ENCODE data around the gene FGR.

FGR gene

DNA sequence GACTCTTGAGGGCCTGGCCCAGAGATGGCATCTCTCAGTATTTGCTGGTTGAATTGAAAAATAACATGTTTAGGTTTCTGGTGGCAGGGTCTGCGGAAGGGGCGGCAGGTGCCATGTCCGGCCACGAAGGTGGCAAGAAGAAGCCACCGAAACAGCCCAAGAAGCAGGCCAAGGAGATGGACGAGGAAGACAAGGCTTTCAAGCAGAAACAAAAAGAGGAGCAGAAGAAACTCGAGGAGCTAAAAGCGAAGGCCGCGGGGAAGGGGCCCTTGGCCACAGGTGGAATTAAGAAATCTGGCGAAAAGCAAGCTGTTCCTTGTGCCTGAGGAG is 14.3 kb upstream of the FGR start:
- H3K4me3 ChIP-seq (ENCODE audit: low read depth, low read length), result no peak overlapping the region
- DNase-seq, result no peak
- H3K27ac ChIP-seq, result no peak overlapping the region
- TF ChIP-seq, protein P1, sequence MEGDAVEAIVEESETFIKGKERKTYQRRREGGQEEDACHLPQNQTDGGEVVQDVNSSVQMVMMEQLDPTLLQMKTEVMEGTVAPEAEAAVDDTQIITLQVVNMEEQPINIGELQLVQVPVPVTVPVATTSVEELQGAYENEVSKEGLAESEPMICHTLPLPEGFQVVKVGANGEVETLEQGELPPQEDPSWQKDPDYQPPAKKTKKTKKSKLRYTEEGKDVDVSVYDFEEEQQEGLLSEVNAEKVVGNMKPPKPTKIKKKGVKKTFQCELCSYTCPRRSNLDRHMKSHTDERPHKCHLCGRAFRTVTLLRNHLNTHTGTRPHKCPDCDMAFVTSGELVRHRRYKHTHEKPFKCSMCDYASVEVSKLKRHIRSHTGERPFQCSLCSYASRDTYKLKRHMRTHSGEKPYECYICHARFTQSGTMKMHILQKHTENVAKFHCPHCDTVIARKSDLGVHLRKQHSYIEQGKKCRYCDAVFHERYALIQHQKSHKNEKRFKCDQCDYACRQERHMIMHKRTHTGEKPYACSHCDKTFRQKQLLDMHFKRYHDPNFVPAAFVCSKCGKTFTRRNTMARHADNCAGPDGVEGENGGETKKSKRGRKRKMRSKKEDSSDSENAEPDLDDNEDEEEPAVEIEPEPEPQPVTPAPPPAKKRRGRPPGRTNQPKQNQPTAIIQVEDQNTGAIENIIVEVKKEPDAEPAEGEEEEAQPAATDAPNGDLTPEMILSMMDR (IDR thresholded peaks at IDR 0.05; ENCODE audit: low read depth, low read length), result no peak
- no peaks in the 10 kb centered on the region for H3K27me3 ChIP-seq (ENCODE audit: insufficient read depth, low read depth, severe bottlenecking)
- no peaks in the 10 kb centered on the region for H3K9me3 ChIP-seq (ENCODE audit: severe bottlenecking)
- no peaks in the 10 kb centered on the region for H3K36me3 ChIP-seq

DNA sequence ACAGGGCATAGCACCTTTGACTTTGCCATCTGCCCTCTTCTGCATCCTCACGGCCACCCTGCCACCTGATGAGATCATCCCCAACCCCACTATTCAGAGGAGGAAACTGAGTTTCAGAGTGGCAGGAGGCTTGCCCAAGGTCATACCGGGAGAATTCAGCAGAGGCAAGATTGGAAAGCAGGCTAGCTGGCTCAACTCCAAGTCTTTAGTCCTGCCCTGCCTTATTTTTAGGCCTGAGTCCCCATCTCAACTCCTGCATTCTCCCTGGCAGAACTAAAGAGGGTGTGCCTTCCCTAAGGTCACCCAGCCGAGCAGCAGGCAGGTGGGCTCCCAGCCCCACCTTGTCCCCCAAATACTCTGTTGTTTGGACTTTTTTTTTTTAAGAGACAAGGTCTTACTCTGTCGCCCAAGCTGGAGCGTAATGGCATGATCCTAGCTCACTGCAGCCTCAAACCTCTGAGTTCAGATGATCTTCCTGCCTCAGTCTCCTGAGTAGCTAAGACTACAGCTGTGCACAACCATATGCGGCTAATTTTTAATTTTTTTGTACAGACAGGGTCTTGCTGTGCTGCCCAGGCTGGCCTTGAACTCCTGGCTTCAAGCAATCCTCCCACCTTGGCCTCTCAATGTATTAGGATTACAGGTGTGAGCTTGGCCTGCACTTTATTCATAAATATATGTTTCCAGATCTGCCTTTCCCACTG is 13.8 kb upstream of the FGR start:
- Histone ChIP-seq H3K4me3 (ENCODE audit: low read depth, low read length) (no peak overlapping the region), H3K9me3 (ENCODE audit: severe bottlenecking) (no peaks in the 10 kb centered on the region), H3K27me3 (ENCODE audit: insufficient read depth, low read depth, severe bottlenecking) (no peaks in the 10 kb centered on the region), H3K36me3 (no peaks in the 10 kb centered on the region), H3K27ac (no peak overlapping the region)
- TF ChIP-seq, protein P1 (IDR thresholded peaks at IDR 0.05; ENCODE audit: low read depth, low read length), result no peak
- DNase-seq, result no peak

DNA sequence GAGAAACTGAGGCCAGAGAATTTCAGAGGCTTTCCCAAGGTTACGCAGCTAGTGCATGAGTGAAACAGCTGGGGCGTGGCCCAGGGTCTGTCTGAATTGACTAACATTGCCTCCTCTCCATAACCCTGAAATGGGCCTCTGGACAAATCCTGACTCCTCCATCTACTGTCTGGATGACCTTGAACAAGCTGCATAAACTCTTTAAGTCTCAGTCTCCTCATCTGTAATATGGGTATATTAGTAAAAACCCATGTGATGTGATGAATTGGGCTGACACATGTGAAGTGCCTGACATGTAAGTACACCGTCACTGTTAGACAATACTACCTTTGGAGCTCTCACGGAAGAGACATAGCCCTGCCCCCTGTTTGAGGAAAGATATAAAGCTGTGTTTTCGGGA is 12.3 kb upstream of the FGR start:
- H3K9me3 ChIP-seq (ENCODE audit: severe bottlenecking), result no peaks in the 10 kb centered on the region
- DNase-seq, result no peak
- TF ChIP-seq, protein P1 (IDR thresholded peaks at IDR 0.05; ENCODE audit: low read depth, low read length), result no peak
- H3K36me3 ChIP-seq, result no peaks in the 10 kb centered on the region
- H3K27ac ChIP-seq, result no peak overlapping the region
- H3K27me3 ChIP-seq (ENCODE audit: insufficient read depth, low read depth, severe bottlenecking), result no peaks in the 10 kb centered on the region
- no peak overlapping the region for H3K4me3 ChIP-seq (ENCODE audit: low read depth, low read length)

DNA sequence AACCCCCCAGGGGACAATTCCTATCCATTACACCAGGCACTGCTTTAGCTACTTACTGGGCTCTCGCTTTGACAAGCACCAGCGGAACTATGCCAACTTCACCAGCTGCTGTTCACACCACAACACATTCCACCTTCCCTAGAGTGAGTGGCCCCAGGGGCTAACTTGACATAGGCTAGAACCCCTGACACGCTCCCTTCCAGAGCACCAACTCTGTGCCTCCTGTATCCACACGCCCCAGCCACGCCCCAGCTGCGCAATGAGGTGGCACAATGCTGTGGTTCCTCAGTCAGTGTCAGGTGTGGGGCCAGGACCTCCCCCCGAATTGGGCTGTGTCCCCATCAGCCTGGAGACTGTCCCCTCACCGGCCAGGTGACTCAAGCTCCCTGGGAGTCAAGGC is 11.7 kb upstream of the FGR start:
- TF ChIP-seq, protein P1 (IDR thresholded peaks at IDR 0.05; ENCODE audit: low read depth, low read length), result no peak
- no peaks in the 10 kb centered on the region for H3K27me3 ChIP-seq (ENCODE audit: insufficient read depth, low read depth, severe bottlenecking)
- no peak overlapping the region for H3K27ac ChIP-seq
- no peaks in the 10 kb centered on the region for H3K9me3 ChIP-seq (ENCODE audit: severe bottlenecking)
- no peak for DNase-seq
- no peak overlapping the region for H3K4me3 ChIP-seq (ENCODE audit: low read depth, low read length)
- no peaks in the 10 kb centered on the region for H3K36me3 ChIP-seq

DNA sequence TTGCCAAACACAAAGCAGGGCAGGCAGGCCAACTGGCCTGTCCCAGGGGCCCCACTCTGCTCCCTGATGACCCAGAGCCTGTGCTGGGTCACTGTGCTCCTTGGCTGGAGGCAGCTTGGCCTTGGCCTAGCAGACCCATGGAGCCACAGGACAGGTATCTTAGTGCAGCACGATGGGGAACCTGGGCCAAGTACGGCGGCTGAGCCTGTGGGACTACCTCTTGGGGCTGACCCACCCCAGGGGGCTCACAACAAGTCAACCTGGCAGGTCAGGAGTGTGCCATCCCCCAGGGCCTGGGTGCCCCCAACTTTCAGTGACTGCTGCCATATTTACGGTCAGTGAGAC is 10.1 kb upstream of the FGR start:
- no peak overlapping the region for H3K4me3 ChIP-seq (ENCODE audit: low read depth, low read length)
- no peaks in the 10 kb centered on the region for H3K27me3 ChIP-seq (ENCODE audit: insufficient read depth, low read depth, severe bottlenecking)
- H3K36me3 ChIP-seq, result no peaks in the 10 kb centered on the region
- DNase-seq, result no peak
- TF ChIP-seq, protein P1 (IDR thresholded peaks at IDR 0.05; ENCODE audit: low read depth, low read length), result no peak
- no peaks in the 10 kb centered on the region for H3K9me3 ChIP-seq (ENCODE audit: severe bottlenecking)
- H3K27ac ChIP-seq, result no peak overlapping the region

DNA sequence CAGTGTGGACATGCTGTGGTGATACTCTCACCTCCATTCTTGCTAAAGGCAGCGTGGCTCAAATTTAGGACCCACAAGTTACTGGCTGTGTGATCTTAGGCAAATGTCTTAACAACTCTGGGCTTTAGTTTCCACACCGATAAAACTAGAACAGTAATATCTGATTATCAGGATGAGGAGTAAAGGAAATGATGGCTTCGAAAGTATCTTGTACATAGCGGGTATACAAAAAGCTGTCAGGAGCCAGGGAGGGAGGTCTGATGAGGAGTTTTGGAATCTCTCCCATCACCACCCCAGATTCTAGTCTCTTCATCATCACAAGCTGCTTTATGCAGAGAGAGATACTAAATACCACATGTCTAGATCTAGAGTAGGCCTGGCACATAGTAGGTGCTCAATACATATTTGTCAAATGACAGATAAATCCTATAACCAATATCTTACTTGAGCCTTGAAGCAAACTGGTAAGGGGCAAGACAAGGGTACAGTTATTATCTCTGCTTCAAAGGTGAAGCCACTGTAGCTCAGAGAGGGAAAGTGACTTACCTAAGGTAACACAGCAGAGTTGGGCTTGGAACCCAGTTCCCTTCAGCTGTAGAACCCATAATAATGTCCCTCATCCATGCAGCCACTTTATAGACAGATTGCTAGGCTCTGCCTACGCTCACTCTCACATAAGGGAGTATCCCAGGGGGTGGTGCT is 9.5 kb upstream of the FGR start:
- Histone ChIP-seq H3K27ac (no peak overlapping the region), H3K36me3 (no peaks in the 10 kb centered on the region), H3K27me3 (ENCODE audit: insufficient read depth, low read depth, severe bottlenecking) (no peaks in the 10 kb centered on the region), H3K9me3 (ENCODE audit: severe bottlenecking) (no peaks in the 10 kb centered on the region), H3K4me3 (ENCODE audit: low read depth, low read length) (no peak overlapping the region)
- TF ChIP-seq, protein P1 (IDR thresholded peaks at IDR 0.05; ENCODE audit: low read depth, low read length), result no peak
- DNase-seq, result no peak
